Muscle of arm (tissue), 12 donors: ENCODE results near the gene AGPAT3. TPM values are rescaled to one million over a fixed set of nuclear protein-coding genes. Genes with fewer than 3 reads are reported as not detected.

Experiments used
- DNase-seq: peaks from one replicate; pipeline ENCODE4 v3.0.0-alpha.2; 2013
- polyA plus RNA-seq, 12 donors: library from polyadenylated mRNA; unstranded; fragments of 120-200 nt; gene quantifications; one replicate each; pipeline ENCODE4 v1.2.1, GENCODE V29; 2013; ENCODE audit not compliant: insufficient read length in 12 of 12

Gene AGPAT3
- polyA plus RNA-seq, 12 donors, result 24.1 to 37.3 (median 29.2) TPM; not detected in 1

DNA sequence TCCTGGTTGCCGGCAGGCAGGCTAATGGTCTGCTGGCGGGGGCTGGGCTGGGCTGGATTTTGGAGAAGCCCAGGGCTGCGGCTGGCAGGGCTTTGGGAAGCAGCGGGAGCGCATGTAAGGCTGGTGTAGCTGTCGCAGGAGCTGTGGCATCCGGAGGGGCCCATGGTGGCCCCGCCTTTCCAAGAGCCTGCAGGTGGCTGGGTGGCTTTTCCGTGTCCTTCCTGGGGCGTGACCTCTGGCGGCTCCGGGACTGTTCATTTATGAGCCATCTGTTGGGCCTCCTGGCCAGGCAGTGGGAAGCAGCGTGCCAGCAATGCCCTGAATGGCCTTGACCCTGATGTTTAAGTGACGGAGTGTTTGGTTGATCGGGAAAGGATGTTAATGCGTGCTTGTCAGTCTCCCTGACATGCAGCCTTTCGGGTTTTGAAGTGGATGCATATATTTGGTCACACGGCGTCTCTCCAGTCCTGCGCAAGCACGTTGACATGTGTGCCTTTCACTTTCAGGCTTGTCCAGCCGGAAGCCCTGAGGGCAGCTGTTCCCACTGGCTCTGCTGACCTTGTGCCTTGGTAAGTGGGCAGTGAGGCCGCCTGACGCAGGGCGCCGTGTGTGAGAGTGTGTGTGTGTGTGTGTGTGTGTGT, 38.5 kb downstream of the AGPAT3 start:
- DNase-seq, result no peak

DNA sequence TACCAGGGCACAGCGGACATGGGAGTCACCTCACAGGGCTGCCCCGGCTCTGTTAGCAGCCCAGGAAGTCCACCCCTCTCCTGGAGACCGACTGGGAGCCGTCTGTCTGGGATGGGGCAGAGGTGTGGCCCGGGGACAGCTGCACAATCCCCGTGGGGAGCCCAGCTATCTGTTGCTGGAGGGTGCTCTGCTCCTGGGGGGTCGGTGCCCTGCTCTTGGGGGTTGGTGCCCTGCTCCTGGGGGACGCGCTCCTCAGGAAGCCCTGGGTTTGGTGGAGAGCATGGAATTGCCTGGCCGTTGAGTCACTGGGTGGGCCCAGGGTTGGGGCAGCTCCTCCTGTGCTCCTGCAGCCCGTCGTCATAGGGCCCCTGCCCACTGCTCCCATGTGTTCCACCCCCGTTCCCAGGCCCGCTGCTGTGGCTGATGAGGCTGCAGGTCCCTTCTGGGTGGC, 39.3 kb downstream of the AGPAT3 start:
- no peak for DNase-seq

GRCh38 chr21:43905726-43906455, 40.9 kb downstream of the AGPAT3 start:
- DNase-seq, result no peak

DNA sequence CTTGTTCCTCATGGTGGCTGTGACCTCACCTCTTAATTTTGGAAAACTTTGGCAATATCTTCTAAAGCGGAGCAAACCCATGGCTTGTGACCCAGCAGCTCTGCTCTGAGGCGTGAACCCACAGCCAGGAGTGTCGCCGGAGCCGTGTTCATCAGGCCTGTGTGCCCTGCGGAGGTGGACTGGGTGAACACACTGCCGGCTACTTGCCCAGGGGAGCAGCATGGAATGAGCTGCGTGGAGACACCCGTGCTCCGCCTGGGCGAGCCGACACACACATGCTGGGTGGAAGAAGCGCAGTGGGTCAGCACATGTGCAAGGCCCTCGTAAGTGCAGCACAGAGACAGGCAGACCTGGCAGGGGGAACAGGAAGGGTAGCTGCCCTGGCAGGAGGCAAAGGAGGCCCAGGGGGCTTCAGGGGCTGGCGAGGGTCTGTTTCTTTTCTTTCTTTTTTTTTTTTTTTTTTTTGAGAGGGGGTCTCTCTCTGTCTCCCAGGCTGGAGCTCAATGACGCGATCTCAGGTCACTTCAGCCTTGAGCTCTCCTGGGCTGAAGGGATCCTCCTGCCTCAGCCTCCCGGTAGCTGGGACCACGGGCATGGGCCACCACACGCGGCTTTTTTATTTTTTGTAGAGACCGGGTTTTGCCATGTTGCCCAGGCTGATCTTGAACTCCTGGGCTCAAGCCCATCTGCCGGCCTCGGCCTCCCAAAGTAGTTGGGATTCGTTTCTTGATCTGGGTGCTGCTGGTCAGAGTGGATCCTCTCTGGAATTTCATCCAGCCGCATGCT, 41.8 kb downstream of the AGPAT3 start:
- DNase-seq, result no peak

DNA sequence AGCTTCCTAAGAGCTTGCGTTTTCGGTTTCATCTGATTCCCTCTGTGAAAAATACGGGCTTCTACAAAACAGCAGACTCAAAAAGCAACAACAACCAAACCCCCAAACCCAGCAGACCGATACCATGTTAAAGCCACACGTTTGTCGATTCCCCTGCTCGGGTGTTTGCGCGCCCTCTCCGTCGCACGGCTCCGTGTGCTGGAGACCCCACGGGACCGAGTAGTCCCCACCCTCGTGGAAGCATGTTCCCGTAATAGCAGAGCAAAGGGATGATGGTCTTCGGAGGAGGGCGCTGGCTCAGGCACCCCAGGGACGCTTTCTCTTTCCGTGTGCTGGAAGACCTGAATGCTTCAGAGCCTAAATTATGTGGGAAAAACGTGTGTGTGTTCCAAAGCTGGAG, 42.7 kb downstream of the AGPAT3 start:
- no peak for DNase-seq

- no peak for DNase-seq
Measured at GRCh38 chr21:43908167-43908566, 43.1 kb downstream of the AGPAT3 start.

- no peak for DNase-seq
Measured at GRCh38 chr21:43909741-43910400, 44.8 kb downstream of the AGPAT3 start.

- DNase-seq, result no peak
Measured at GRCh38 chr21:43910460-43910859, 45.4 kb downstream of the AGPAT3 start.

DNA sequence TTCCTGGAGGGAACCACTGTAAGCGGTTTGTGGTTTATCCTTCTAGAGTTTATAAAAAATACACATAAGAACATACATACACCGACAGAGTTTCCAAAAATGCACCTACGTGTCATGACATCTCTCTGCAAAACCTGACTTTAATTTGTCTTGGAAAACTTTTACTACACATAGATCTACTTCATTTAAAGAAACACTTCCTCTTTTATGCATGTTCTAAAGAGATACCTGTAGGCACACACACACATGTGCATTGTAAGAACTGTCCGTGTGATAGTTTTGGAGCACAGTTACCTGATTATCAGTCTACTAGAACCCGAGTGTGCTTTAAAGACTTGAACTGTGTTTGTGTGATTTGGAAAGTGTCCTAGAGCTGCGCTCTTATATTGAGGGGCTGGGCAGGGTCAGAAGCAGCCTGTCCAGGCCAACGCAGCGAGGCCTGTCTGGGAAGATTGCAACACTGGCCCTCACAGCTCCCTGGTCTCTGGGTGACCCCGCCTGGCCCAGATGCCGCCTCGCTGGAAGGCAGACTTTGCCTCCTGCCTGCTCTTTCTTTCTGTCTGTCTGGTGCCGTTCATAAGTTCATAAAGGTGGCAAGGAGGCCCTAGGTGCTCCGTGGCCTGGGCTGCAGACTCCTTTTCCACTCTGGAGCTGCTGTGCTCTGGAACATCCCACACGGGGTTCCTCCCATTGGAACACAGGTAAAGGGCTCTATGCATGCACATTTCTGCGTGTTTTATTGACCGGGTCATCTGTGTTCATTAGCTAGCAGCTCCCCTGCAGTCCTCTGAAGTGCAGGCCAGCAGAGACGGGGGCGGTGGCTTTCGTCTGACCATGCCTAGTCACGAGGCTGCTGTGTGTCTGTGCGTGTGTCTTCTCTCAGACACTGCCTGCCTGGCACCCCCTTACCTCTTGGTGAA, 46.3 kb downstream of the AGPAT3 start:
- no peak for DNase-seq

GRCh38 chr21:43911935-43912487, 47.0 kb downstream of the AGPAT3 start:
- no peak for DNase-seq

- DNase-seq, result no peak
Measured at GRCh38 chr21:43912500-43912899, 47.5 kb downstream of the AGPAT3 start.

DNA sequence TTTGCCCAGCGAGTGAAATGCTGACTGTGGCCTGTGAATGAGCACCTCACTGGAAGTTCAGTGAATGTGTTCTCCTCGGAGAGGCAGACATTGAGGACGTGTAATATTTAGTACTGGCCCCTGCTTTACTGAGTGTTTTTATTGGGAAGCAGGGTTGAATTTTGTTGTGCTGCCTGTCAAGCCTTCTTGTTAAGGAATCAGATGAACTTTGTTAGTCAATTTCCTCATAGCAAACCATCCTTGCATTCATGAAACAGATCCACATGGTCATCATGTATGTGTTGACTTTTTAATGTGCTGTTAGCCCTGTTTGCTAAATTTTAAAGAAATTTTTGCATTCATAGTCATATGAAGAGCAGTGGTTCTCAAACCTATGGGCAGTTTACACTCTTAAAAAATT, 47.9 kb downstream of the AGPAT3 start:
- DNase-seq, result no peak

DNA sequence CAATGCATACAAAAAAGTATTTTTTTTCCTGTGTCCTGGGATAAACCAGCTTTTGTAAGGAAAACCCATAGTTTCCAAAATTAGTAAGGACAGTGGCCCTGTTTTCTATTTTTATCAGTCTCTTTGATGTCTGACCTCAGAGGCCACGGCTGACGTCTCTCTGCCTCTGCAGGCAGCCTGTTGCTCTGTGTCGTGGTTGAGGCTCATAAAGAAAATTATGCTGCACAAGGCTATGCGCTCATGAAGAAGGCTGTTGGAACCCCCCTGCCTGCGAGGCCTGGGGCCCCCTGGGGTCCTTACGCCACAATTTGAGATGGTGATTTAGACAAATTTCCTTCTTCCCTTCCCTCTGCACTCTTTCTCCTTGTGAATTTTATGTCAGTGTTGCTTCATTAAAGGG, 48.9 kb downstream of the AGPAT3 start:
- DNase-seq, result no peak

DNA sequence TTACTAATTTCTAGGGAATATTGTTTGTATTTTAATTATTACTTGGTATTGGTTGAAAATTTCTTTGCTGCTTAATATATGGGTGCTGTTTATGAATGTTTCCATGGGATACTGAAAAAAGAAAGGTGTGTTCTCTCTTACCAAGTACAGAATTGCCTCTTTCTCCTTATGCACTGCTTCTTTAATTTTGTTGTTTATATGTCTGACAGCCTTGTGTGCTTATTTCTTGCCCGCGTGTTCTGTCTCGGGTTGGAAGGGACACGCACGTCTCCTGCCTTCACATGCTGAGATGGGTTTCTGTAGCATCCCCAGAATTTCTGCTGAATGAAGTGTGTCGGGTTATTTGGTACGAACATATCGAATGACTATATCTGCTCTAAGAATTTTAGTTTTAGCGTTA, 51.1 kb downstream of the AGPAT3 start:
- no peak for DNase-seq

GRCh38 chr21:43916691-43917514, 51.9 kb downstream of the AGPAT3 start:
- DNase-seq, result no peak

DNA sequence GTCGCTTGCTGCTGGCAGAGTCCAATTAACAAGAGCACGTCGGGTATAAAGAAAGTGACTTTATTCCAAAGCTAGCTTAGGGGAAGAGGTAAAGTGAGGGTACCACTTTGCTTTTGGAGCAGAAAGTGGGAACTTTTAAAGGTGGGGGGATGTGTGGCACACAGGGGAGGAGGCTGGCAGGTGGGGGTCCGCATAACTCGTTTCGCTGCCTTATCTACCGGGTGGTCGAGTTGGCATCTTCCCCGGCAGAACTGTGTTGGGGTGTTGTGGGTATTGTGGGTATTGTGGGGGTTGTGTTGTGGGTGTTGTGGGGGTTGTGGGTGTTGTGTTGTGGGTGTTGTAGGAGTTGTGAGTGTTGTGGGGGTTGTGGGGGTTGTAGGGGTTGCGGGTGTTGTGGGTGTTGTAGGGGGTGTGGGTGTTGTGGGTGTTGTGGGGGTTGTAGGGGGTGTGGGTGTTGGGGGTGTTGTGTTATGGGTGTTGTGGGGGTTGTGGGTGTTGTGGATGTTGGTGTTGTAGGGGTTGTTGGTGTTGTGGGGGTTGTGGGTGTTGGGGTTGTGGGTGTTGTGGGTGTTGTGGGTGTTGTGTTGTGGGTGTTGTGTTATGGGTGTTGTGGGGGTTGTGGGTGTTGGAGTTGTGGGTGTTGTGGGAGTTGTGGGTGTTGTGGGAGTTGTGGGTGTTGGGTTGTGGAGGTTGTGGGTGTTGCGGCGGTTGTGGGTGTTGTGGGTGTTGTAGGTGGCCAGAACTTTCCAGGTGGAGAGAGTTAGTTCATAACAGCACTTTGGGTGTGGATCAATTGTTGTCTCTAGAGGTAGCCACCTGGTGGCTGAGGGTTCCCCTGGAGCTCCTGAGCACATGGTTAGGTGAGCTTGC, 52.7 kb downstream of the AGPAT3 start:
- no peak for DNase-seq

GRCh38 chr21:43918385-43918947, 53.4 kb downstream of the AGPAT3 start:
- DNase-seq, result no peak

DNA sequence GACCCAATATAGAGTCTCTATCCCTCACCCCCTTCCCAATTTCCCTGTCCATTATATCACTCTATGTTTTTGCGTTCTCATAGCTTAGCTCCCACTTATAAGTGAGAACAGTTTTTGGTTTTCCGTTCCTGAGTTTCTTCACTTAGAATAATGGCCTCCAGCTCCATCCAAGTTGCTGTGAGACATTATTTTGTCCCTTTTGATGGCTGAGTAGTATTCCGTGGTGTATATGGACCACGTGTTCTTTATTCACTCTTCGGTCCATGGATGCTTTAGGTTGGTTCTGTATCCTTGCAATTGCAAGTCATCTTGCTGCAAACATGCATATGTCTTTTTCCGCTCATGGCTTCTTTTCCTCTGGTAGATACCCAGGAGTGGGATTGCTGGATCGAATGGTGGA, 54.3 kb downstream of the AGPAT3 start:
- DNase-seq, result no peak
